Activated CD8-positive, alpha-beta memory T cell treated with anti-CD3 and anti-CD28 coated beads, Interleukin-2, amount 50 U/mL, for 48 hours (primary cell): ENCODE results near the gene LAYN.
A peak's percentile ranks its signal among the peaks of the same experiment; 100 is the strongest.

ENCODE experiments used
- DNase-seq: peaks from one replicate; pipeline ENCODE4 v3.0.0-alpha.2; 2020

The LAYN gene

DNA sequence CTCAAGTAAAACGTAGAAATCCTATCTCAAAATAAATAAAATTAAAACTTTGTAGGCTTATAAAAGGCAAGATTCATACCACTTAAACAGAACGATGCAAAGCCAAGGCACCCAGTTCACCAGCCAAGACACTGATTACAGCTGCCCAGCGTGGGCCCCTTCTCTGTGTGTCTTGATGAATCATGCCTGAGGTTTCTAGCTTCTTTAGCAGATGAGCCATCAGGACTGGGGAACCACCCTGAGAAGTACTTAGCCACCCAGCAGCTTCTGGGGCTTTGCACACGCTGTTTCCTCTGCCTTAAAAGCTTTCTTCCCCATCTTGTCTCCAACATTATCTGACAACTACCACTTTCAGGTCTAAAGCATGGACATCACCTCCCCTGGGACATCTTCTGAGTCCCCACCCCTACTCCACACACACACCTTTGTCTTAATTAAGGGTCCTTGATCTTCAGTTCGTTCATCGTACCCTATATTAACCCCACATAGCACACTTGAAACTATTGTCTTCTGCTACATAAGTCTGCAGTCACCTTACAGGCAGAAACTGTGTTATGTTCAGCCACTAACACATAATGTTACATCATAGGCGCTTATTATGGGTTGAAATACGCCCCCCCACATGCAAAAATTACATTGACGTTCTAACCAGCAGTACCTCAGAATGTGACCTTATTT is 8.7 kb upstream of the LAYN start:
- DNase-seq = peak; percentile 74

DNA sequence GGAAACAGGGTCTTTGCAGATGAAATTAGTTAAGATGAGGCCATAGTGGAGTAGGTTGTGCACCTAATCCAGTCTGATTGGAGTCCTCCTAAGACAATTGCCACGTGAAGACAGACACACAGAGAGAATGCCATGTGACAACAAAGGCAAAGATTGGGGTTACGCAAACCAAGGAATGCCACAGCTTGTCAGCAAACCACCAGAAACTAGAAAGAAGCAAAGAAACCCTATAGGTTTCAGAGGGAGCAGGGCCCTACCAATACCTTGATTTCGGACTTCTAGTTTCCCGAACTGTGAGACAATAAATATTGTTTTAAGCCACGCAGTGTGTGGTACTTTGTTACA is 8.2 kb upstream of the LAYN start:
- DNase-seq = no peak

DNA sequence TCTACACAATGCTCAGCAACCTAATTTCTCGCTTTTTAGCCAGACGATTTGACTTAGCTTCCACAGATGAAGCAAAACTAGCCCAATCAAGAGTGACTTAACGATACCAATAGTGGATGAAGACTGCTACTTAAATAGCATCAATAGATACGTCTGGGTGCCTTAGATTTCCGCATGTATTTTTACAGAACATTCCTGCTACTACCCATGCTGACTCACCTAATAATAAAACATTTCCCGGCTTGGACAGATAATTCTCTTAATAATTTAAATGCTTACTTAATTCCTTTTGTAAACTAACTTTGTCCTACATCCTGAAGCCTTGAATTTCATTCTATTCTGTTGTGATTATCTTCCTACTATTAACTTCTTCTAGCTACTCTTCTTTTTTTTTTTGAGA is 5.2 kb upstream of the LAYN start:
- DNase-seq = no peak

DNA sequence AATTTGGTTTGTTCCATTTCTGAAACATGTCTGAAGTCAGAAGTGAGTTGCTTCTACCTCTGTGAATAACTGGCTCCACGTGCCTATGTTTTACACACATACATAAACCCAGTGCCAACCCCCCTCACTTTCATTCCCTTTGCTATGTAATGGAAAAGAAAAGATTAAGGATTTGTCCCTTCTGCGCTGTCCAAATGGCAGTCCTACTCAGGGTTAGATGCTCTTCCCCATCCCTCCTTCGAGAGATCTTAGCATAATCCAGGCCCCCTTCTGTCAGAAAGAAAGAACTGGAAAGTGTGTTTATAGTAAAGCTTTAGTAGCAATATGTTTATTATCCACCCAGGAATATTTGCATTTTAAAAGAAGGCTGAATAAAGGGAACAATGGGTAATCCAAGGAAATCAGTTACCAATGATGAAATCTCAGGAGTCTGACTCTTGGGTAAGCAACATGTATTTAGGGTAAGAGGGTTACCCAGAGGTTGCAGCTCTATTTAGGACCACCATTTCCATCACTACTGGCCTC is 3.1 kb upstream of the LAYN start:
- DNase-seq = no peak

DNA sequence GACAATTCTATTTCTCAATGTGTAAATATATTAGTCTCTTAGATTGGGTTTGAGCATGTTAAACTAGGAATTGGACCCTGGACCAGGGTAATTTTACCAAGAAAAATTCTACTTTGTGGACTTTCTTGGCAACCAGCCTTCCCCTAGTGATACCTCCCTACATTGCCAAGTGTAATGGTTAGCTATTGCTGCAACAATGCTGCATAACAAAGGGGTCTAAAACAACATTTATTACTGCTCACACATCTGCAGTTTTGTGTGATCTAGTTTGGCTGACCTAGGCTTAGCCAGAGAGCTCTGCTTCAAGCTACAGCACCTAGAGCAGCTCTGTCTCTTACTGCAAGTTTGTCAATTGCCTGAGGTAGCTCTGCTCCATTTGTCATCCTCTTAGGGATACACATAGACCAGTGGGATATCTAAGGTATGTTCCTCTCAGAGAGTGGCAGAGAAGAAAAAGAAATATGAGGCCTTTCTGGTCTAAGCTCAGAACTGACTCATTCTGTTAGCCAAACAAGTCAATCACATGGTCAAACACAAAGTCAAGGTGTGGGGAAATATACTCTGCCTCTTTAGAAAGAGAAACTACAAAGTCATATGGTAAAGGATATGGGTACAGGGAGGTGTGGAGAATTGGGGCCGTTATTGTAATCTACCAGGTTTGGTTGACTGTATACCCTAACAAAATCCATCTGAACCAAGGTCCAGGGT is 2.0 kb upstream of the LAYN start:
- no peak for DNase-seq

DNA sequence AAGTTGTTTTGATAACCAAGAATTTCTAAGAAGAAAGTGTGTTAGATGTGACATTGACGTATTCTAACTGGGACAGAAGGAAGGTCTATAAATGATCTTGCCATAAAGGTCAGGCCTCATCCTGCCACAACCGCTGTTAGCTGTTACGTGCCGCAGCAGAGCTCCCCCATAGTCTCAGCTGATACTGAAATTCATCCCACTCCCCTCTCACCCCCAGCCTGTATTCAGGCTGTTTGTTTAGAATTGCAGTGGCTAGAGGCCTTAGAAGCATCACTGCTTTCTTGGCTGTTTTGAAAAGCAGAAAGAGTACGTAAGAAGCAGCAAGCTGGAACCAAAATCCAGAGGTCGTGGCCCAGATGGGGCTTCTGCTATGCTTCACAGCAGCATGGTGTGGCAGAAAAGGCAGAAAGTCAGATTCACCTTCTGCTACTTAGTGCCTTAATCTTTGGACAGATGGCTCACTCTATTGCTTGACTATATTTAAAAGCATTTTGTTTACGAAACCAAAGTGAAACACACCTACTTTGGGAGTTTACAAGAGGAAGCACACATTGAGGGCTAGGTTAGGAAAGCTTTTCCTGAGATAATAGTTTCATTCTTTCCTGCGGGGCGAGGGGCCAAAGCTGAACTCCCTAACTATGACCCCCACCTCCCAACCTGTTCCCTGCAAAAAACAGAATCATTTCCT is 950 bp upstream of the LAYN start:
- no peak for DNase-seq

- DNase-seq = no peak
Measured at GRCh38 chr11:111540937-111541253, 375 bp downstream of the LAYN start.

- peak; percentile 58 for DNase-seq
Measured at GRCh38 chr11:111541254-111542061, 938 bp downstream of the LAYN start.

GRCh38 chr11:111542606-111543275 is 2.2 kb downstream of the LAYN start:
- no peak for DNase-seq

- no peak for DNase-seq
Measured at GRCh38 chr11:111548525-111548924, 8.0 kb downstream of the LAYN start.

GRCh38 chr11:111549196-111549868 is 8.8 kb downstream of the LAYN start:
- DNase-seq = no peak

GRCh38 chr11:111549869-111550203 is 9.3 kb downstream of the LAYN start:
- DNase-seq = no peak

DNA sequence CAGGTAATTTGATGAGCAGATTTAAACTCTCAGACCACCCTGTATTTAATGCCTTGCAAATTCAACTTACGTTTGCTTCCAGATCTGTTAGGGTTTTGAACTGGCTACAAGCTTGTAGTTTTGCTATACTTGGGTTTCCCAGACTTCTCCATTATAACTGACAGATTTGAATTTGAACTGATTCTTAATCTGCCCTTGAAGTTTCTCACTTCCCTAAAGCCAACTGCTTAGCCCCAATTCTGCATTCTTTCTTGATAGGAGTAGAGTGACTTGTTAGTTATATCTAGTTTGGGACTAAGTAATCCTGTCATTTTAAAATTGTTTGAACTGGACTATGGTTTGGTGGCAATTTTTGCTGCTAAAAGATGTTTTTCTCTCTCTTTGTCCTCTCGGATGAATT is 9.7 kb downstream of the LAYN start:
- no peak for DNase-seq

DNA sequence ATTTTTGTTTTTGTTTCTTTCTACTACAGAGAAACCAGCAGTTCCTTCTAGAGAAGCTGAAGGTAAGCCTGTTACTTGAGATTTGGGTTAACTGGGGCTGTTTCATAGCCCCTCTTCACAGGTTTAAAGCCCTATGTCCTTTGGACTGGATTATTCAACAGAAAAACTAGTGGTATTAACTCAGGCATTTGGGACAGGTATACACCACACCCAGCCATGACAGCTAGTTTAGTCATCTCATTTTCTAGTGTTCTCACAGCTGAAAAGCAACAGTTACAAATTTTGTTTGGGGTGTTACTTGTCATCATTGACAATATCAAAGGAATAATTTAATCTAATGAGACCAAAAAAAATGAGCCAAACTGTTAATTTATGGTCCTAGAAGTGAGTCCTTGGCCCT is 14.0 kb downstream of the LAYN start:
- DNase-seq = no peak

DNA sequence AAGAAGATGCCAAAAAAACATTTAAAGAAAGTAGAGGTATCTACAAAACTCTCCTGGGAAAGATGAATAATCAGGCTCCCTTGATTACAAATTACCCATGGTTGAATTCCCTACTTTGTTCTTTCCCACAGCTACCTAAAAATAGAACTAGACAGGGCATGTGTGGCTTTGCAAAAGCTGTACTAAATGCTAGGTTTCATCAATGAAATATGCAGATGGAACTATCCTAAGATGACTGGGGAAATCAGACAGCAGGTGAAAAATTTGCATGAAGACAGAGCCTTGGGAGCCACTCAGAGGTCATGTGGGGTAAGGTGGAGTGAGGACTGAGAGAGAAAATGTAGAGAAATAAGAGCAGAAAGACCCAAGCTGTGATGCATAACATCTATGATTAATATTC is 14.7 kb downstream of the LAYN start:
- no peak for DNase-seq

DNA sequence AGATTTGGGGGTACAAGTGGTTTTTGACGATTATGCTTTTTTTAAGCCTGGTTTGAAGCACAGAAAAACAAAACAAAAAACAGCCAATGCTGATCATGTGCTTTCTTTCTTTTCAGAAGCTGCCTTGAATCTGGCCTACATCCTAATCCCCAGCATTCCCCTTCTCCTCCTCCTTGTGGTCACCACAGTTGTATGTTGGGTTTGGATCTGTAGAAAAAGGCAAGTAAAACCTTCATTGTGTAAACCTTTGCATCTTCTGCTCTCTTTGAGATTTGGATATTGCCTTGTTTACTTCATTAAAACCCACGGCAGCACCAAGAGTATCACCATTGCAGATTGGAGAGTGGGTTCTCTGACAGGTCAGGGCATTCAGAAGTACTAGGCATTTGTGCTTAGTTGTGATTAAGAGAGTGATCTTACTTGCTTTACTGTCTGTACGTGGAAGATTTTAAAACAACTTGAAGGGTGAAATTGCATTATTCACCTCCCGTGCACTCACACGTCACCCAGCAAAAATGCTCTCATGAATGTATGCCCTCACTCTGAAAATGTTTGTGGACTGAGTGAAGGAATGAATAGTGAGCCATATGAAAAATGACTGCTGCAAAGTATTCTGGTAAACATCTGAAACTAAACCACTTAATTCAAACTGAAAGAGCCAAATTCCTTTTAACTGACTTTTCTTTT is 17.0 kb downstream of the LAYN start:
- no peak for DNase-seq

DNA sequence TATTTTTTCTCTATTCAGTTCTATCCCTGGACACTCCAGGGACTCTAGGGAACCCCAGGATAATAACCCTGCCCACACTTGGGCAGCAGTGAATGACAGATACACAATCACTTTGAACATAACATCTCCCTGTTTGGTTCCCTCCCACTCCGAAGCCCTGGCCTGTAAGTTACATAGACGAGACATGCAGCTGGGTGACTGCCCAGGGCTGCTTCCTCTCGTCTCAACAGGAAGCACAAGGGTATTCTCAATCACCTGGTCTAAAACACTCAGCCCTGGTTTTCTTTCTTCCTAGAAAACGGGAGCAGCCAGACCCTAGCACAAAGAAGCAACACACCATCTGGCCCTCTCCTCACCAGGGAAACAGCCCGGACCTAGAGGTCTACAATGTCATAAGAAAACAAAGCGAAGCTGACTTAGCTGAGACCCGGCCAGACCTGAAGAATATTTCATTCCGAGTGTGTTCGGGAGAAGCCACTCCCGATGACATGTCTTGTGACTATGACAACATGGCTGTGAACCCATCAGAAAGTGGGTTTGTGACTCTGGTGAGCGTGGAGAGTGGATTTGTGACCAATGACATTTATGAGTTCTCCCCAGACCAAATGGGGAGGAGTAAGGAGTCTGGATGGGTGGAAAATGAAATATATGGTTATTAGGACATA is 19.4 kb downstream of the LAYN start:
- no peak for DNase-seq

DNA sequence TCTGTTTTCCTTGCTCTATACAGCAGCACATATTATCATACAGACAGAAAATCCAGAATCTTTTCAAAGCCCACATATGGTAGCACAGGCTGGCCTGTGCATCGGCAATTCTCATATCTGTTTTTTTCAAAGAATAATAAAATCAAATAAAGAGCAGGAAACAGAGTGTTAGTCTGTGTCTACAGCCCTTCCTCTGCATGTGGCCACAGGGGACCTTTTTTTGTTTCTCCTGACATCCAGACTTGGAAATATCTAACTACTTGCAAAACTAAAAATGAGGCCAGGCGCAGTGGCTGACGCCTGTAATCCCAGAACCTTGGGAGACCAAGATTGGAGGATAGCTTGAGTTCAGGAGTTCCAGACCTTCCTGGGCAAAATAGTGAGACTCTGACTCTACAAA is 20.3 kb downstream of the LAYN start:
- no peak for DNase-seq

DNA sequence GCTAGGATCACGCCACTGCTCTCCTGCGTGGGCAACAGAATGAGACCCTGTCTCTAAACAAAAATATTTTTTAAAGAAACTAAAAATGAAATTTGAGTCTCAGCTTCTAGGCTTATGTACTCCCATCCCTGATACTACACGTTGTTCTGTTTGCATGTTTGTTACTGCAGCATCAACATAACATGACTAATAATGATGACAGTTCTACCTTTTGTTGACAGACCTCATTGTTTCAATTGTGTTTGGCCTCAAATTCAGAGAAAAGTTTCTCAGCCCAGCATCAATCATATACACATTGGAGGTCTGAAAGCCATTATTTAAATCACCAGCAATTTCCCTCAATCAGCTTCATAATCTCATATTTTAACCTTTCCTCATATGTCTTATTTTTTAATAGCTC is 20.8 kb downstream of the LAYN start:
- no peak for DNase-seq

DNA sequence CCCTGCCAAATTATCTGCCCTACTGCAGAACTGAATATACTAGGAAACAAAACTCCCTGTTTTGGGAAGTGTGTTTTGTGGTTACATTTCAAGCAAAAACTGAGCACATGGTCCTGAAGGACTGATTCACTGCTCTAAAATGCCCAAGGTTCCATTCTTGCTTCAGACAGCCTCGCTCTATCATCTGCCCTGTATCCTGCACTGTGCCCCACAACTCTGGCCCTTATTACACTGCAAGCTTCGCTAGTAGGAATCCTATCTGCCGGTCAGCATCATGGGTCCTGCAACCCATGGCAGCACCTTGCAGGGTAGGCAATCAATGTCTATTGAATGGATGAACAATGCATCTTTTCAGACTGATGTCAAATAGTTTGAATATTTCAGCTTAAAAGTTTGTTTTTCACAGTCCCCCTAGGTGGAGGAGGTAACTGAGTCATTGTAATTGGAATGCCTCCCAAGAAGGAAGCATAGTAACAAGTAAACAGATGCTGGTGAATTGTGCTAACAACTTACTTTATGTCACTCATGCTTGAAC is 21.3 kb downstream of the LAYN start:
- DNase-seq = no peak
